ENCODE data around the gene MEF2B. TPM values are rescaled to one million over a fixed set of nuclear protein-coding genes. Genes with fewer than 3 reads are reported as not detected.
"Not testable (repeated sequence)": the region's sequence is repeated elsewhere in the genome, so short reads cannot be mapped to it uniquely, and the experiment has no call there.

Gene MEF2B
- total and polyA plus RNA-seq, 12 donors, result 0.42 to 6.0 (median 1.4) TPM; not detected in 4

DNA sequence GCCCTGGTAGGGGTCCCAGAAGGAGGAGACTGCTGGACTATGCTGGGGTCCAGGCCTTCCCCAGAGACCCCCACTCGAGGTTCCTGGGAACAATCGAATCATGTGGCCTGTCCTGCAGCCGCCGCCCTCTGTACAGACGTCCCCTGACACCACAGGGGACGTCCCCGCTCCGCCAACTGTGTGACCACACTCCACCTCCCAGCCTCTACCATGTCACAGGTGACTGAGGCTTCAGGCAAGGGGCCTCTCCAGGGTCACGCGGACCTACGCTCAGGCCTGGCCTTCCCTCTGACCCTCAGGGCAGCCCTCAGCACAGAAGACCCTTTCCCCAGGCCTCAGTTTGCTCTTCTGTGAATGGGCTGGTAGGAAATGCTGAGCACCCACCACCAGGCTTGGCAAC, 18.6 kb downstream of the MEF2B start:
- intact Hi-C loops (cut with DNase I), result no loop called here
- Histone ChIP-seq H3K9me3 (replicated peaks in 1 of 3) (no peaks in the 10 kb centered on the region), H3K27me3 (no peaks in the 10 kb centered on the region), H3K27ac (no peak overlapping the region), H3K4me3 (no peak overlapping the region), H3K36me3 (replicated peaks in 1 of 2) (no peaks in the 10 kb centered on the region), H3K4me1 (replicated peaks in 1 of 2) (no peaks in the 10 kb centered on the region)
- no peak for DNase-seq
- no peak for TF ChIP-seq POLR2A (IDR thresholded peaks at IDR 0.05)
- TF ChIP-seq, protein P1, sequence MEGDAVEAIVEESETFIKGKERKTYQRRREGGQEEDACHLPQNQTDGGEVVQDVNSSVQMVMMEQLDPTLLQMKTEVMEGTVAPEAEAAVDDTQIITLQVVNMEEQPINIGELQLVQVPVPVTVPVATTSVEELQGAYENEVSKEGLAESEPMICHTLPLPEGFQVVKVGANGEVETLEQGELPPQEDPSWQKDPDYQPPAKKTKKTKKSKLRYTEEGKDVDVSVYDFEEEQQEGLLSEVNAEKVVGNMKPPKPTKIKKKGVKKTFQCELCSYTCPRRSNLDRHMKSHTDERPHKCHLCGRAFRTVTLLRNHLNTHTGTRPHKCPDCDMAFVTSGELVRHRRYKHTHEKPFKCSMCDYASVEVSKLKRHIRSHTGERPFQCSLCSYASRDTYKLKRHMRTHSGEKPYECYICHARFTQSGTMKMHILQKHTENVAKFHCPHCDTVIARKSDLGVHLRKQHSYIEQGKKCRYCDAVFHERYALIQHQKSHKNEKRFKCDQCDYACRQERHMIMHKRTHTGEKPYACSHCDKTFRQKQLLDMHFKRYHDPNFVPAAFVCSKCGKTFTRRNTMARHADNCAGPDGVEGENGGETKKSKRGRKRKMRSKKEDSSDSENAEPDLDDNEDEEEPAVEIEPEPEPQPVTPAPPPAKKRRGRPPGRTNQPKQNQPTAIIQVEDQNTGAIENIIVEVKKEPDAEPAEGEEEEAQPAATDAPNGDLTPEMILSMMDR (IDR thresholded peaks at IDR 0.05), result no peak
- 74 to 81% (median 77%) methylated on average over 11 of the region's 11 CpGs for whole genome bisulfite sequencing, 4 donors

DNA sequence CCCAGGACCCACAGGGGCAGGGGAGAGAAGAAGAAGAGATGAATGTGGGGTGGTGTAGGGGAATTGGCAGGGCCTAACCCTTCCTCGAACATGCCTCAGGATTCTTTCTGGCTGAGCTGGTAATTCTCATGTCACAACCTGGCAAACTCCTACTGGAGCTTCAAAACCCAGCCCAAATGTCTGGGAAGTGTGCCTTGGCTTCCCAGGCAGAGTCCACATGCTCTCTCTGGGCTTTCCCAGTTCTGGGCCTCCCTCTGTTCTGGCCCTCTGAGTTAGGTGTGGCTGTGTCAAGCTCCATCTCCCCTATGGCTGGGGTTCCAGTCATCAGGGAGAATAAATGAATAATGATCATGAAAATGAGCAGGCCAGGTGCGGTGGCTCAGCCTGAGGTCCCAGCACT, 20.6 kb downstream of the MEF2B start:
- Histone ChIP-seq H3K9me3 (replicated peaks in 1 of 3) (no peaks in the 10 kb centered on the region), H3K27me3 (no peaks in the 10 kb centered on the region), H3K36me3 (replicated peaks in 1 of 2) (no peaks in the 10 kb centered on the region), H3K4me1 (replicated peaks in 1 of 2) (no peaks in the 10 kb centered on the region), H3K4me3 (no peak overlapping the region), H3K27ac (no peak overlapping the region)
- 78 to 92% (median 85%) methylated on average over 2 of the region's 2 CpGs for WGBS, 4 donors
- no peak for DNase-seq
- no peak for TF ChIP-seq POLR2A (IDR thresholded peaks at IDR 0.05)
- TF ChIP-seq, protein P1 (IDR thresholded peaks at IDR 0.05), result no peak
- intact Hi-C loops (cut with DNase I), result loop anchor here (10.0 kb wide), 2 partner anchors 95 to 195 kb away; no protein-coding TSS in a partner anchor

DNA sequence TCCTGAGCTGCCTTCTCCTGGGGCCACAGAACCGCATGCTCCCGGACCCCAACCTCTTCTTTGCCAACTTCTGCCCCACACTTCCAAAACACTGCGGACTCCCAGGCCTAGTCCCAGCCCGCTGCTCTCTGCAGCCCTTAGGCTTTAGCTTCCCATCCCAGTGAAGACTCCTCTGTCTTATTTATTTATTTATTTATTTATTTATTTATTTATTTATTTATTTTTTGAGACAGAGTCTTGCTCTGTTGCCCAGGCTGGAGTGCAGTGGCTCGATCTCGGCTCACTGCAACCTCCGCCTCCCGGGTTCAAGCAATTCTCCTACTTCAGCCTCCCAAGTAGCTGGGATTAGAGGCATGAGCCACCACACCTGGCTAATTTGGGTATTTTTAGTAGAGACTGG, 21.6 kb downstream of the MEF2B start:
- not testable (repeated sequence) for H3K9me3 ChIP-seq (replicated peaks in 1 of 3); H3K27me3 ChIP-seq; DNase-seq; H3K4me3 ChIP-seq; H3K36me3 ChIP-seq (replicated peaks in 1 of 2); H3K27ac ChIP-seq; H3K4me1 ChIP-seq (replicated peaks in 1 of 2)
- WGBS, 4 donors, result 96 to 99% (median 97%) methylated on average over 8 of the region's 8 CpGs
- intact Hi-C loops (cut with DNase I), result loop anchor here (10.0 kb wide), 2 partner anchors 94 to 196 kb away; no protein-coding TSS in a partner anchor

DNA sequence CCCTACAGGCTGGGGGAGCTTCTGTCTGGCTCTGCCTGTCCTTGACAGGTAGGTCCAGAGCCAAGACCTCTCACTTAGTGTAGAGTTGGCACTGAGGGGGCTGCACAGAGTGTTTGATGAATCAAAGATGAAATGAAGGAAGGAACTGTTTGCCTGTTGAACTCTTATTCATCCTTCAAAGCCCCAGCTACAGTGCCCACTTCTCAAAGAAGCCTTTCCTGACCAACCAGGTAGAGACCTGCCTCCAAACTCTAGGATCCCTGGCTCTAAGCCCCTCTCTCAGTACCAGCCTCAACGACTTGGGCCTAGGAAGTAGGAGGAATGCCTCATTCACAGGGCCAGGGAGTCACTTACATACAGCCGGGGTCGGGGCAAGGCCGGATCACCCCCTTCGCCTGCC, 22.7 kb downstream of the MEF2B start:
- no peaks in the 10 kb centered on the region for H3K36me3 ChIP-seq (replicated peaks in 1 of 2)
- intact Hi-C loops (cut with DNase I), result loop anchor here (10.0 kb wide), 2 partner anchors 93 to 197 kb away; no protein-coding TSS in a partner anchor
- WGBS, 4 donors, result 85 to 98% (median 96%) methylated on average over 4 to 5 of the region's 5 CpGs
- no peak overlapping the region for H3K27ac ChIP-seq
- H3K4me3 ChIP-seq, result no peak overlapping the region
- H3K27me3 ChIP-seq, result no peaks in the 10 kb centered on the region
- no peaks in the 10 kb centered on the region for H3K4me1 ChIP-seq (replicated peaks in 1 of 2)
- H3K9me3 ChIP-seq (replicated peaks in 1 of 3), result no peaks in the 10 kb centered on the region
- no peak for DNase-seq
- TF ChIP-seq, protein P1 (IDR thresholded peaks at IDR 0.05), result no peak
- no peak for TF ChIP-seq POLR2A (IDR thresholded peaks at IDR 0.05)

DNA sequence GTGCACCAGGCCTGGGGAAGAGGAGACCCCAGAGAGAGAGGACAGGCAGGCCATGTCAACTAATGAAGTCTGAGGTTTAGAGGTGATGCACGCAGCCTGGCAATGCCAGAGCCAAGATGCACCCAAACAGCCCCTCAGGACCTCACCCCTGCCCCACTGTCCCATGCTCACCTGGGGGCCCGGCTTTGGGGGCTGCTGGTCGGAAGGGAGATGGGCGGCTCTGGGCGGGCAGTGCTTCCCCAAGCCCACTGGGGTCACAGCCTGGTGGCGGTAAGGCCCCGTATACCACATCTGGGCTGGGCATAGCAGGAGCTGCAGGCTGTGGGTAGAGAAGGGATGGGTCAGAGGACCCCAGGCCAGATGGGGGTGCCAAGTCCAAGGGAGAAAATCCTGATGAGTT, 23.2 kb downstream of the MEF2B start:
- Histone ChIP-seq H3K4me1 (replicated peaks in 1 of 2) (no peaks in the 10 kb centered on the region), H3K4me3 (no peak overlapping the region), H3K9me3 (replicated peaks in 1 of 3) (no peaks in the 10 kb centered on the region), H3K36me3 (replicated peaks in 1 of 2) (no peaks in the 10 kb centered on the region), H3K27ac (no peak overlapping the region), H3K27me3 (no peaks in the 10 kb centered on the region)
- WGBS, 4 donors, result 94 to 100% (median 98%) methylated on average over 3 to 7 of the region's 7 CpGs
- intact Hi-C loops (cut with DNase I), result loop anchor here (10.0 kb wide), 2 partner anchors 92 to 198 kb away; no protein-coding TSS in a partner anchor
- no peak for DNase-seq
- TF ChIP-seq, protein P1 (IDR thresholded peaks at IDR 0.05), result no peak
- TF ChIP-seq POLR2A (IDR thresholded peaks at IDR 0.05), result no peak

Data from adrenal gland (tissue), 12 donors.